NCI-H1694 treated with DMSO at 0.1 percent for 48 hours (cell line): Measurements from ENCODE around the gene ADARB1.

Experiments
- DNase-seq: peaks from one replicate; lab custom pipeline; 2025; lab: John Stamatoyannopoulos, UW

ADARB1 gene

GRCh38 chr21:45203983-45204382 is 129.6 kb downstream of the ADARB1 start:
- DNase-seq, result no peak

GRCh38 chr21:45204395-45204794 is 130.0 kb downstream of the ADARB1 start:
- DNase-seq, result no peak

GRCh38 chr21:45207839-45208626 is 133.7 kb downstream of the ADARB1 start:
- no peak for DNase-seq

GRCh38 chr21:45208627-45208951 is 134.2 kb downstream of the ADARB1 start:
- DNase-seq, result no peak

GRCh38 chr21:45209046-45209445 is 134.7 kb downstream of the ADARB1 start:
- DNase-seq, result no peak

- no peak for DNase-seq
Observed at GRCh38 chr21:45209685-45210284, 135.4 kb downstream of the ADARB1 start.

- DNase-seq, result no peak
Observed at GRCh38 chr21:45210461-45210983, 136.1 kb downstream of the ADARB1 start.

- DNase-seq, result no peak
Observed at GRCh38 chr21:45211661-45212060, 137.3 kb downstream of the ADARB1 start.

- DNase-seq, result no peak
Observed at GRCh38 chr21:45213392-45213791, 139.0 kb downstream of the ADARB1 start.

GRCh38 chr21:45215213-45215612 is 140.8 kb downstream of the ADARB1 start:
- DNase-seq, result no peak

GRCh38 chr21:45217010-45217409 is 142.6 kb downstream of the ADARB1 start:
- DNase-seq, result no peak

- no peak for DNase-seq
Observed at GRCh38 chr21:45219517-45219916, 145.1 kb downstream of the ADARB1 start.

GRCh38 chr21:45220071-45220481 is 145.7 kb downstream of the ADARB1 start:
- no peak for DNase-seq

- DNase-seq, result no peak
Observed at GRCh38 chr21:45220714-45221490, 146.5 kb downstream of the ADARB1 start.

- no peak for DNase-seq
Observed at GRCh38 chr21:45222001-45222400, 147.6 kb downstream of the ADARB1 start.

- DNase-seq, result no peak
Observed at GRCh38 chr21:45223236-45224185, 149.1 kb downstream of the ADARB1 start.

- DNase-seq, result no peak
Observed at GRCh38 chr21:45224189-45224938, 150.0 kb downstream of the ADARB1 start.

GRCh38 chr21:45225041-45225740 is 150.8 kb downstream of the ADARB1 start:
- DNase-seq, result no peak

- DNase-seq, result no peak
Observed at GRCh38 chr21:45225741-45226327, 151.5 kb downstream of the ADARB1 start.
